Stimulated activated CD8-positive, alpha-beta memory T cell treated with anti-CD3 and anti-CD28 coated beads, Interleukin-7, amount 100 ng/mL, for 4 hours (primary cell): ENCODE measurements around the gene MAP4K2.

Experiments used
- DNase-seq, 2 donors: peaks; one replicate each; pipeline ENCODE4 v3.0.0-alpha.2; 2020; ENCODE audit warnings: low read depth in 2 of 2

The MAP4K2 gene

GRCh38 chr11:64741375-64742086 is 61.5 kb downstream of the MAP4K2 start:
- DNase-seq = no peak

- DNase-seq = no peak
Measured at GRCh38 chr11:64739871-64740270, 63.1 kb downstream of the MAP4K2 start.

GRCh38 chr11:64736654-64737053 is 66.4 kb downstream of the MAP4K2 start:
- no peak for DNase-seq

DNA sequence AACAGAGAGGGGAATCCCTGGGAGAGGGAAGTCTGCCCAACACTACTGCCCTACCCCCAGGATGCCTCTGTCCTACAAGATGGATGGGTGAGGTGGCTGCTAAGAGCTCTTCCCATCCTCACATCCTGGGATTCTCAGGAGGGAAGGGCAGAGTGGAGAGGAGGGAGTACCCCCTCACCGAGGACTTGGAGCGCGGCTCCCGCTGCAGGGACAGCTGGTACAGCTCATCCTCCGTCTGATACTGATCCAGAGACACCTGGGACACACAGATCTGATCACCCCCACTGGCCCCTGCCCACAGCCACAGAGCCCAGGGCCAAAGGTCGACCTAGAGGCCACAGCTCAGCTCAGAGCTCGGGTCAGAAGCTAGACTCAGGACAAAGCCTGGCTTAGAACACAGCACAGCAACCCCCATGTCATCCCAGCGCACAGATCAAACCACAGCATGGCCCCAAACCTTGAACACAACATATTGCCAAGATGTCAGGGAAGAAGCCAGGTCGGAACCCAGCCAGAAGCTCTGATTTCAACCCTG is 67.2 kb downstream of the MAP4K2 start:
- DNase-seq = no peak
